Lung microvascular endothelial cell (primary cell): ENCODE data around the gene LCE1B. TPM values are rescaled to one million over a fixed set of nuclear protein-coding genes. Genes with fewer than 3 reads are reported as not detected.

Source experiments
- DNase-seq, 2 donors: peaks; one replicate each; pipeline versions ENCODE4 v3.0.0 to v3.0.0-alpha.2; 2010; ENCODE audit warnings: low read depth in 2 of 2
- total RNA-seq: library from RNA; depleted of rRNA; stranded (reverse); fragments of >200 nt; gene quantifications from 2 replicates; pipeline ENCODE4 v1.2.1, GENCODE V29; 2014

The LCE1B gene
- total RNA-seq, 1 donor from 2014 or later = not detected

DNA sequence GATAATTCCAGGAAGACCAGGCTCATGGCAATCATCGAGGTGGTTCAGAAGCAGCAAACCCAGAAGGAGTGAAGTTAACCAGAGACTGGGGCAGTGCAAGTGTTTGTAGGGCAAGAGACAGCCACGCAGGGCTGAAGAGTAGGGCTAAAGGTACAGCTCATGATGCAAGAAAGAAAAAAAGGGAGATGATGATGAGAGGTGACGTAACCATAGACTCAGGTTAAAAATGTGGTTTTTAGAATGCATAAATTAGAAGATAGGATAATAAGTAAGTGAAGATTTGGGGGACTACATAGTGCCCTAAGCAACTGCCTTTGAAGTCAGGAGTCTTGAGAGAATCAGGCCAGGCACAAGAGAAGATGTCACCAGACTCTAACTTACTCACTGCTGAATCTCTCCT, 48.4 kb downstream of the LCE1B start:
- DNase-seq = no peak

DNA sequence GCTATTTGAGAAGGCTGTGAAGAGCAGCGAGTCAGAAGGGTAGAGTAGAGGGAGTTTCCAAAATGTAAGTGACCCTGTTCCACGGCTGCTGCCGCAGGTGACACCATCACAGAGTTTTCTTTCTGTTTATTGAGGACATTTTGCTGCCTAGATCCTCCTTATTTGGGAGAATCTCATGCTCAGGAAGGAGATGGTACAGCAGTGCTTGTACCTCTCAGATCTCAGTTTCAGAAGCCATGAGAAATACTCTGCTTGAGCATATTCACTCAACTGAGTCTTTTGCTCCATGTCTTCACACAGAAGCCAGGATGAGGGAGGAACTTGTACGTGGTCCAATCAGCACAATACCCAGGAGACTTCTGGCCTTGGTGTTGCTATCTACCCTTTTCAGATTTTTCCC, 49.6 kb downstream of the LCE1B start:
- DNase-seq = no peak

Other genes with a start within 250 kb of the LCE1B start
- gene LCE3E, start 245.2 kb upstream of the LCE1B start, total RNA-seq = not detected in 2 replicates
- not detected in 2 replicates for gene LCE3D, start 231.5 kb upstream of the LCE1B start, total RNA-seq
- not detected in 2 replicates for gene LCE3C, start 211.7 kb upstream of the LCE1B start, total RNA-seq
- not detected in 2 replicates for gene LCE3B, start 198.2 kb upstream of the LCE1B start, total RNA-seq
- not detected in 2 replicates for gene LCE3A, start 188.9 kb upstream of the LCE1B start, total RNA-seq
- not detected in 2 replicates for gene LCE2D, start 148.6 kb upstream of the LCE1B start, total RNA-seq
- gene LCE2C, start 136.7 kb upstream of the LCE1B start, total RNA-seq = not detected in 2 replicates
- gene LCE2B, start 125.8 kb upstream of the LCE1B start, total RNA-seq = not detected in 2 replicates
- gene LCE2A, start 113.6 kb upstream of the LCE1B start, total RNA-seq = not detected in 2 replicates
- not detected in 2 replicates for gene LCE4A, start 103.8 kb upstream of the LCE1B start, total RNA-seq
- not detected in 2 replicates for gene KPRP, start 53.9 kb upstream of the LCE1B start, total RNA-seq
- not detected in 2 replicates for gene LCE1F, start 36.8 kb upstream of the LCE1B start, total RNA-seq
- gene LCE1E, start 25.7 kb upstream of the LCE1B start, total RNA-seq = not detected in 2 replicates
- not detected in 2 replicates for gene LCE1D, start 15.2 kb upstream of the LCE1B start, total RNA-seq
- gene LCE1C, start 5.3 kb upstream of the LCE1B start, total RNA-seq = not detected in 2 replicates
- not detected in 2 replicates for gene LCE1A, start 15.5 kb downstream of the LCE1B start, total RNA-seq
- not detected in 2 replicates for gene LCE6A, start 30.9 kb downstream of the LCE1B start, total RNA-seq
- not detected in 2 replicates for gene LCE7A, start 48.0 kb downstream of the LCE1B start, total RNA-seq
- not detected in 2 replicates for gene SMCP, start 66.4 kb downstream of the LCE1B start, total RNA-seq
- not detected in 2 replicates for gene IVL, start 96.6 kb downstream of the LCE1B start, total RNA-seq
- not detected in 2 replicates for gene SPRR5, start 135.2 kb downstream of the LCE1B start, total RNA-seq
- gene SPRR4, start 158.7 kb downstream of the LCE1B start, total RNA-seq = not detected in 2 replicates
- not detected in 2 replicates for gene SPRR1A, start 172.1 kb downstream of the LCE1B start, total RNA-seq
- not detected in 2 replicates for gene SPRR3, start 189.8 kb downstream of the LCE1B start, total RNA-seq
- not detected in 2 replicates for gene SPRR1B, start 219.2 kb downstream of the LCE1B start, total RNA-seq
- gene SPRR2D, start 229.1 kb downstream of the LCE1B start, total RNA-seq = not detected in 2 replicates
- not detected in 2 replicates for gene SPRR2A, start 245.5 kb downstream of the LCE1B start, total RNA-seq